Muscle of leg (tissue), 11 donors: ENCODE measurements around the gene TMEM222. TPM values are rescaled to one million over a fixed set of nuclear protein-coding genes. Genes with fewer than 3 reads are reported as not detected.

Experiments
- DNase-seq: peaks from one replicate; pipeline ENCODE4 v3.0.0; 2013
- H3K27ac ChIP-seq: one replicate; pipeline ENCODE4 v1.5.1; 2013; ENCODE audit warnings: mild to moderate bottlenecking, low read length, control low read depth
- H3K27me3 ChIP-seq: one replicate; pipeline ENCODE4 v1.6.1; 2013; ENCODE audit warnings: low read length; ENCODE audit not compliant: control insufficient read depth, insufficient read depth
- H3K36me3 ChIP-seq: one replicate; pipeline ENCODE4 v1.6.1; 2013; ENCODE audit warnings: low read length; ENCODE audit not compliant: control insufficient read depth, insufficient read depth
- H3K4me1 ChIP-seq: one replicate; pipeline ENCODE4 v1.6.1; 2013; ENCODE audit warnings: low read length; ENCODE audit not compliant: control insufficient read depth, insufficient read depth
- H3K4me3 ChIP-seq: one replicate; pipeline ENCODE4 v1.5.1; 2013; ENCODE audit warnings: low read length, control low read depth
- H3K9me3 ChIP-seq: replicated peaks from 2 replicates; pipeline ENCODE4 v1.6.1; 2013; ENCODE audit warnings: low read depth, low read length; ENCODE audit not compliant: control insufficient read depth
- WGBS: methylation state at CpG from one replicate; pipeline ENCODE4 v1.1.5; 2013; ENCODE audit warnings: missing lambda C conversion rate; ENCODE audit not compliant: insufficient coverage; 5-methylcytosine and 5-hydroxymethylcytosine counted together
- polyA plus RNA-seq, 8 donors: library from polyadenylated mRNA; unstranded; fragments of 120-200 nt; gene quantifications; one replicate each; pipeline versions ENCODE4 v1.2.1 to v1.2.3, GENCODE V29; 2013; ENCODE audit warnings: inconsistent platforms in 1 of 8, low replicate concordance in 1 of 8; ENCODE audit not compliant: insufficient read length in 8 of 8, insufficient read depth in 1 of 8
- total RNA-seq: library from RNA; stranded (reverse); fragments of 120-200 nt; gene quantifications from one replicate; pipeline ENCODE4 v1.2.4, GENCODE V29; 2013

Gene TMEM222
- total and polyA plus RNA-seq, 9 donors = 22.4 to 28.3 (median 25.9) TPM

DNA sequence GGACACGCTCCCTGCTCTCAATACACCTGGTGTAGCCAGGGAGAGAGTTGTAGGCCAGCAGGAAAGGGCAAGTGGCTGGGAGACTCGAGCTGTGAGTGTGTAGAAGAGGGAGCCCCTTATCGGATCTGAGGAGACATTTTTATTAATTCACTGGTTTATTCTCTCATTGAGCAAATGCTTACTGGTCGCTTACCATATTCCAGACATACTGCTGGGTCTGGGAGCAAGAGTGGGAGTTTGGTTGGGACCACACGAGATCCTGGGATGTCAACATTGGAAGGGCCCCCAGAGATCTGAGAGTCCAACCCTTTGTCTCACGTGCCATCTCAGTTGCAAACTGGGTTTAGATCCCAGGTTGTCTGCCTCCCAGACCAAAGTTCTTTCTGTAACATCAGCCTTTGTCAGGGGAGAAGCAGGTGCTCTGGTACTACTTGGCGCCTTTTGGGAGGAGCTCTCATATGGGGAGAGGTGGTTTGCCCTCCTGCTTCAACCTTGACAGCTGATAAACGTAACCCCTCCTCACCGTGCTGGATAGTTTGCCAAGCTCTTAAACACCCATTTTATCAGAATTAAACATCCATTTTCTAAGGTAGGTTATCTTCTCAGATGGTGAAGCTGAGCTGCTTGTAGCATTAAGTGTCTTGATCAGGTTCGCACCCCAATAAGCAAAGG, 742 bp downstream of the TMEM222 start:
- 0% methylated on average over 3 of the region's 10 CpGs for WGBS
- peak overlapping the region; percentile 100 for H3K4me3 ChIP-seq
- peaks cover 22% of the 10 kb centered on the region for H3K36me3 ChIP-seq
- no peaks in the 10 kb centered on the region for H3K27me3 ChIP-seq
- peak overlapping the region; percentile 68 for H3K27ac ChIP-seq
- DNase-seq = no peak
- H3K9me3 ChIP-seq = no peaks in the 10 kb centered on the region
- H3K4me1 ChIP-seq = peaks cover 22% of the 10 kb centered on the region

DNA sequence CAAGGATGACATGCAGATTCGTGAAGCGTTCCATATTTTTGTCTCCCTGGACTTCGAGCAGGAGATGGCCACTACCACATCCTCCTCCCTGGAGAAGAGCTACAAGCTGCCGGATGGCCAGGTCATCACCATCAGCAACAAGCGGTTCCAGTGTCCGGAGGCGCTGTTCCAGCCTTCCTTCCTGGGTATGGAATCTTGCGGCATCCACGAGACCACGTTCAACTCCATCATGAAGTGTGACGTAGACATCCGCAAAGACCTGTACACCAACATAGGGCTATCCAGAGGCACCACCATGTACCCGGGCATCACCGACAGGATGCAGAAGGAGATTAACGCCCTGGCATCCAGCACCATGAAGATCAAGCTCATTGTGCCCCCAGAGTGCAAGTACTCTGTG, 3.3 kb downstream of the TMEM222 start:
- Histone ChIP-seq H3K4me3 (no peak overlapping the region), H3K9me3 (no peaks in the 10 kb centered on the region), H3K27me3 (no peaks in the 10 kb centered on the region), H3K27ac (no peak overlapping the region), H3K4me1 (peaks cover 14% of the 10 kb centered on the region), H3K36me3 (peaks cover 31% of the 10 kb centered on the region)
- 87% methylated on average over 15 of the region's 15 CpGs for WGBS
- DNase-seq = no peak

DNA sequence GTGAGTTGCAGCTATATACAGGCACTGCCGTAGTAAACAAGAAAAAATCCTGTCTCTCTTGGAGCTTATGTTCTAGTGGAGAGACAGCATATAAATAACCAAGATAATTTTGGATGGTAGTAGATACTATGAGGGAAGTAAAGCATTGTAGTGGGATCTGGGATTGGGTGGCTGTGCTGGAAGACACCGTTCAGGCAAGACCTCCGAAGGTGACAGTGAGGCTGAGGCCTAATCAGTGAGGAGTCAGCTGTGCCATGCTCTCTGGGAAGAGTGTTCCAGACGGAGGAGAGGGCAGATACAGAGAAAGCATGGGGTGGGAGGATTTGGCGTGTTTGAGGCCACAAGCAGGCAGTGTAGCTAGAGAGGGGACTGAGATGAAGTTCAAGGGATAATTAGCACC, 6.0 kb downstream of the TMEM222 start:
- Histone ChIP-seq H3K9me3 (no peaks in the 10 kb centered on the region), H3K36me3 (peaks cover 57% of the 10 kb centered on the region), H3K27ac (no peak overlapping the region), H3K27me3 (no peaks in the 10 kb centered on the region), H3K4me1 (peaks cover 11% of the 10 kb centered on the region), H3K4me3 (no peak overlapping the region)
- 78% methylated on average over 4 of the region's 5 CpGs for WGBS
- DNase-seq = no peak

DNA sequence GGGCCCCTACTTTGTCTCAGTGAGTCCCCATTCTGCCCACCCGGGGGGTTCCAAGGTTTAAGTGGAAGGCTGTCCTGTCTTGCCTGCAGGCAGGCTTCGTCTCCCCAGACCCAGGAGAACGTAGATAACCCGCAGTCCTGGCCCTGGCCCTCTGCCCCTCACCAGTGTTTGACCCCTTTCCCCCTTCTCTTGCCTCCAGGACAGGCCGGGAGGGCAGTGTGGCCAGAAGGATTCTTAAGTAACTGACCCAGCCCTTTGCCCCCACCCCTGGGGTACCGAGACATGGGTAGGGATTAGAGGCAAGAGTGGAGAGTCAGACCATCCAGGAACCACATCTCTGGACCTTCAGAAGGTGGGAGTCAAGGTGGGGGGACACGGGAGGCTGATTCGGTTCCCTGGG, 8.8 kb downstream of the TMEM222 start:
- 85% methylated on average over 5 of the region's 8 CpGs for WGBS
- Histone ChIP-seq H3K4me1 (peaks cover 4% of the 10 kb centered on the region), H3K4me3 (no peak overlapping the region), H3K36me3 (peaks cover 69% of the 10 kb centered on the region), H3K9me3 (no peaks in the 10 kb centered on the region), H3K27ac (no peak overlapping the region), H3K27me3 (no peaks in the 10 kb centered on the region)
- DNase-seq = no peak

DNA sequence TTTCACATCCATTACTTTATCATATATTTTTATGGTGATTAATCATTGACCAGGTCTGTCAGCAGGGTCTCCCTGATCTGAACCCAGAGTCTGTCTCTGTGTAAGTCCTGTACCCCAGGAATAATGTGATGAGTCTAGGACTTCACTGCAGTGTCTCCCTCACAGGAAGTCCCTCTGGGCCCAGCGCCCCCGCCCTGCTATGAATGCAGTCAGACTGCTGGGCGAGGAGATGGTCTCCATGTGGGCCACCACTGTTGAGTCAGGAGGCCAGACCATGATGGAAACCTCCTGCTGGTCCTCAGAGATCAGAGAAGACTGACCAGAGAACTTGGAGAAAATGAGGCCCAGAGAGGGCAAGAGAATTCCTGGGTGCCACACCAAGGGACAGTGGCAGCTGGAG, 9.5 kb downstream of the TMEM222 start:
- Histone ChIP-seq H3K9me3 (no peaks in the 10 kb centered on the region), H3K4me1 (peaks cover 4% of the 10 kb centered on the region), H3K27me3 (no peaks in the 10 kb centered on the region), H3K4me3 (no peak overlapping the region), H3K36me3 (peaks cover 72% of the 10 kb centered on the region), H3K27ac (no peak overlapping the region)
- 100% methylated on average over 3 of the region's 3 CpGs for WGBS
- DNase-seq = no peak

DNA sequence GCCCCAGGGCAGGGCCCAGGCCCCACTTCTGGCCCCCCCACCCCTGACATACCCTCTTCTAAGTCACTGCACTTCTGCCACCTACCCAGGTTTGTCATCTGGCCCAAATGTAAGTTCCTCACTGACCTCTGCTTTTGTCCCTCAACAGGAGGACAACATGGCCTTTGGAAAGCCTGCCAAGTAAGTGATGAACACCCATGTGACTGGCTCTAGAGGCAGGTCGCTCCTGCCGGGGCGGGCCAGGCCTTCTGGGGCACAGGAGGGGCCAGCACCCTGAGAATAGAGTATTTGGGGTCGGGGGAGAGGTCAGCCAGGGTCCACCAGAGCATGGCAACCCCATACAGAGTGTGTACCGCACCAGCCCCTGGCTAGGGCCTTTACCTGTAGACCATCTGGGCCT, 10.0 kb downstream of the TMEM222 start:
- Histone ChIP-seq H3K4me1 (peaks cover 1% of the 10 kb centered on the region), H3K9me3 (no peaks in the 10 kb centered on the region), H3K27me3 (no peaks in the 10 kb centered on the region), H3K4me3 (no peak overlapping the region), H3K36me3 (peaks cover 76% of the 10 kb centered on the region), H3K27ac (no peak overlapping the region)
- 90% methylated on average over 2 of the region's 5 CpGs for WGBS
- no peak for DNase-seq

DNA sequence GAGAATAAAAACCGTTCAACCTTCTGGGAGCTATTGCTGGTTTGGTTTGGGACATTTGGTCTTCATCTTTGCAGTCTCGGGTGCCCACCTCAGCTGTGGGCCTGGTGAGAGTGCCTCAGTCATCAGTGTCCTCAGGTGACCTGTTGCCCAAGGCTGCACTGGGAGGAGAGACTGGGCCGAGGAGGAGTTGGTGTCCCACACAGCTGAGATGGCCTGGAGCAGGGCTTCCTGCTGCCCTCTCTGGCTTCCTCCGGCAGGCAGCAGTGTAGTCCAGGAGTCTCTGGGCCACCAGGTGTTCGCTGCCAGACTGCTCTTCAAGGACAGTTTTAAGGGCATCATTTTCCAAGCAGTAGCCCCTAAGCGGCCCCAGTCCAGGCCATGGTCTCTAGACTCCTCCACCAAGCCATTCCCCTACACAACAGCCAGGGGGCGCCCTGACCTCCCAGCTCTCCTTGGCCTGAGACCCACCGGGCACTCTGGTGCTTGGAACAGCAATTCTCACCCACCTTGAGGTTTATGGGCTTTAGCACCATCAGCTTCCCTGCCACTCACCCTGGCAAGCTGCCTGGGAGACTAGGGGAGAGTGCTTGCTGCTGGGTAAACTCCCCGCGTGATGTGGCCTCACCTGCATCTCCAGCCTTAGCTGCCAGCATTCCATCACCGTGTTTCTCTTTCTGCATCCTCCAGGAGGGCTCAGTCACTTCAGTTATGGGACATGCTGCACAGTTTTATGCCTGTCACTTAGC, 10.7 kb downstream of the TMEM222 start:
- Histone ChIP-seq H3K9me3 (no peaks in the 10 kb centered on the region), H3K4me3 (no peak overlapping the region), H3K27ac (no peak overlapping the region), H3K27me3 (no peaks in the 10 kb centered on the region), H3K4me1 (no peaks in the 10 kb centered on the region), H3K36me3 (peaks cover 76% of the 10 kb centered on the region)
- WGBS = 60% methylated on average over 9 of the region's 11 CpGs
- DNase-seq = peak; percentile 32

DNA sequence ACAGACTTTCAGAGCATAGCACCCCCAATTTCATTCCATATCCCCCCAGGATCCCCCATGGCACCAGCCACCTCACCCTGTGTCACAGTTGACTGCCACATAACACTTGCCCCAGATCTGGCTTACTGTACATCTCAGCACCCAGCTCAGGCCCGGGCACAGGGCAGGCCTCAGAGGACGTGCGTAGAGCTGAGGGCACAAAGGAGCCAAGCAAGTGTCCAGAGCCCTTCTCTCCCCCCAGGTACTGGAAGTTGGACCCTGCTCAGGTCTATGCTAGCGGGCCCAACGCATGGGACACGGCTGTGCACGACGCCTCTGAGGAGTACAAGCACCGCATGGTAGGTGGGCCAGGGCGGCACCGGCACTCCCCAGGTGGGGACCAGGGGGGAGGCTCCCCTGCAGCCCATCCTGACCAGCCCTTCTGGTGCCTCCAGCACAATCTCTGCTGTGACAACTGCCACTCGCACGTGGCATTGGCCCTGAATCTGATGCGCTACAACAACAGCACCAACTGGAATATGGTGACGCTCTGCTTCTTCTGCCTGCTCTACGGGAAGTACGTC, 11.8 kb downstream of the TMEM222 start:
- peaks cover 70% of the 10 kb centered on the region for H3K36me3 ChIP-seq
- 87% methylated on average over 16 of the region's 17 CpGs for WGBS
- no peak for DNase-seq
- H3K4me3 ChIP-seq = no peak overlapping the region
- H3K4me1 ChIP-seq = no peaks in the 10 kb centered on the region
- no peaks in the 10 kb centered on the region for H3K9me3 ChIP-seq
- no peak overlapping the region for H3K27ac ChIP-seq
- H3K27me3 ChIP-seq = no peaks in the 10 kb centered on the region

DNA sequence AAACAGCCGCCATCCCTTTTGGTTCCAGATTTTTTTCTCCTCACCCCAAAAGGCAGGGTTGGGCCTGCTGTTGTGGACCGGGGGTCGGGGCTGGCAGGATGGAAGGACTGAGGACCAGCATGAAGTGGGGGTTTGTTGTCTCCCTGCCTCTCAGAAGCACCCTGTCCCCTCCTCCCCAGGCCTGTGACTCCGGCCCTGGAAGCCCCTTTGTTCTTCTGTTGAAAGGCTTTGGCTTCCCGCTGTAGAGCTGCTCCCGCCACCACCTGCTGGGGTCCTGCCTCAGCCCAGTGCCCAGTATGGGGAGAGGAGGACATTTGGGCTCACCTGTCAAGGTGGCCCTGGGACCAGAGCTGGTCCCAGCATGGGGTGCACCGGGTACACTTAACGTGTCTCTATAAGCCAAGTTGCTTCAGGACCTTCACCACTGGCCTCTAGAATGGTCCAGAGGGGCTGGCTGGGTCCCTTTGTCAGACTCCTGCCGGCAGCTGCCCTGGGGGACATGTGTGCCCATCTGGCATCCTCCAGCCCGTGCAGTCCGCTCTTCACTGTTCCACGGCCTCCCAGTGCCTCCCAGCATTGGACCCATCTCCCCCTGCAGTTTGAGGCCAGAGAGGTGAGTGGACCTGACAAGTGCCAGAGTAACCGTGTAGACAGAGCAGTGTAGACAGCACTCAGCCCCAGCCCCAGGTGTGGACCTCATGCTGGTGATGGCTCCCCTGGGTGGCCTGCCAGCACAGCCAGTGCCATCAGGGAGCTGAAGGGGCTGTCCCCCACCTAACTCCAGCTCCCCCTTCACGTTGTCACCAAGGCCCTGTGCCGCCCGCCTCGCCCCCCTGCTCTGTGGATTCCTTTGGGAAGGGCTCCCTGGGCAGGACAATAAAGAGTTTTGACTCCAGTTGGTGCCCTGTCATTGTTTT, 13.8 kb downstream of the TMEM222 start:
- H3K27ac ChIP-seq = no peak overlapping the region
- H3K4me3 ChIP-seq = no peak overlapping the region
- no peaks in the 10 kb centered on the region for H3K9me3 ChIP-seq
- H3K27me3 ChIP-seq = no peaks in the 10 kb centered on the region
- WGBS = 87% methylated on average over 10 of the region's 17 CpGs
- H3K36me3 ChIP-seq = peaks cover 62% of the 10 kb centered on the region
- DNase-seq = no peak
- no peaks in the 10 kb centered on the region for H3K4me1 ChIP-seq

DNA sequence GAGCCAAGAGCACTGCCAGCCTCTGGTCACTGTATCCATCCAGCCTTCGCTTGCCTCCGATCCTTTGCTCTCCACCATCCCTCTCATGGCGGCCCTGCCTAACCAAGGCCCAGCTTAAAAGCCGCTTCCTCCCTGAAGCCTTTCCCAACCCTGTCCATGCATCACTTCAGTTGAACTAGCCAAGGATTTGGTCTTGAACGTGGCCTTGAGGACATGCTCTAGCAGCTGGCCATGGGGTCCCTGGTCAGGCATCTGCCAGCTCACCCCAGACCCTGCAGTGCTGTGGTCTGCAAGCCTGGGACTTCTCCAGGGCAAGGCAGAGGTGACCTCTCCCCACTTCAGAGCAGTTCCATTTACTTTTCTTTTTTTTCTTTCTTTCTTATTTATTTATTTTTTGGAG, 14.8 kb downstream of the TMEM222 start:
- H3K27ac ChIP-seq = no peak overlapping the region
- H3K27me3 ChIP-seq = no peaks in the 10 kb centered on the region
- H3K4me3 ChIP-seq = no peak overlapping the region
- H3K36me3 ChIP-seq = peaks cover 53% of the 10 kb centered on the region
- peaks cover 3% of the 10 kb centered on the region for H3K4me1 ChIP-seq
- 96% methylated on average over 5 of the region's 5 CpGs for WGBS
- no peak for DNase-seq
- no peaks in the 10 kb centered on the region for H3K9me3 ChIP-seq
